Activated T-helper 1 cell treated with anti-CD3 and anti-CD28 coated beads, Interleukin-12 subunit alpha, Interleukin-12 subunit beta, Interleukin-2, Interleukin-4 antibody, amounts not matched to agents 30 ng/mL and 10 ng/mL and 1 ng/mL, durations not matched to agents 14 hours and 24 hours and 36 hours (primary cell): ENCODE data around the gene CA9. TPM values are rescaled to one million over a fixed set of nuclear protein-coding genes. Genes with fewer than 3 reads are reported as not detected.
"Not testable (repeated sequence)": the region's sequence is repeated elsewhere in the genome, so short reads cannot be mapped to it uniquely, and the experiment has no call there.

Source experiments
- DNase-seq: peaks from one replicate; pipeline ENCODE4 v3.0.0; 2021; ENCODE audit warnings: low spot score
- H3K27ac Mint-ChIP-seq: one replicate; pipeline ENCODE4 v1.8.0; 2021; ENCODE audit warnings: mild to moderate bottlenecking, mixed read lengths
- H3K27me3 Mint-ChIP-seq: one replicate; pipeline ENCODE4 v1.8.0; 2022; ENCODE audit warnings: mild to moderate bottlenecking, moderate library complexity, mixed read lengths; ENCODE audit not compliant: insufficient read depth
- H3K36me3 Mint-ChIP-seq: one replicate; pipeline ENCODE4 v1.8.0; 2021; ENCODE audit warnings: low read depth, mixed read lengths
- H3K4me1 Mint-ChIP-seq: one replicate; pipeline ENCODE4 v1.8.0; 2021; ENCODE audit warnings: low read depth, mixed read lengths
- H3K4me3 Mint-ChIP-seq: one replicate; pipeline ENCODE4 v1.8.0; 2021; ENCODE audit warnings: mild to moderate bottlenecking, moderate library complexity, mixed read lengths
- H3K9me3 Mint-ChIP-seq: one replicate; pipeline ENCODE4 v1.8.0; 2021; ENCODE audit warnings: mixed read lengths
- intact Hi-C: fragments of 100-400 bp; cut with micrococcal nuclease; formaldehyde crosslinking; loops from one replicate; pipeline ENCODE4 v1.15.1; 2024
- total RNA-seq: library from RNA; stranded (reverse); gene quantifications from 2 replicates; pipeline ENCODE4 v1.2.3, GENCODE V29; 2022

The CA9 gene
- total RNA-seq, 1 donor from 2014 or later: not detected

- H3K4me3 Mint-ChIP-seq, H3K27ac Mint-ChIP-seq, H3K9me3 Mint-ChIP-seq, DNase-seq, H3K27me3 Mint-ChIP-seq, intact Hi-C loops: not testable (repeated sequence)
- H3K36me3 Mint-ChIP-seq: peaks cover 33% of the 10 kb centered on the region
- peaks cover 58% of the 10 kb centered on the region for H3K4me1 Mint-ChIP-seq
Observed at GRCh38 chr9:35641478-35641877, 32.2 kb upstream of the CA9 start.

DNA sequence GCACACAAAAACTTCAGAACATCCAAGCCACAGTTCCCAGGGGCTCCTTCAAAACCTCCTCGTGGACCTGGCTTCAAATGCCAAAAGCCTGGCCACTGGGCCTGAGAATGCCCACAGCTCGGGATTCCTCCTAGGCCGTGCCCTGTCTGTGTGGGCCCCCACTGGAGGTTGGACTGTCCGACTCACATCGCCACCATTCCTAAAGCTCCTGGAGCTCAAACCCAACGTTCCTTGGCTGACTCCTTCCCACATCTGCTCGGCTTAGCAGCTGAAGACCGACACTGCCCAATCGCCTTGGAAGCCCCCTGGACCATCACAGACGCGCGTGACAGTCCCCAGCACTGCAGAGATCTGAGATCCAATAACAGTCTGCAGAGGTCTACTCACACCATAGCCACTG lies 30.7 kb upstream of the CA9 start:
- Mint-ChIP-seq H3K4me1 (peaks cover 54% of the 10 kb centered on the region), H3K9me3 (peaks cover 6% of the 10 kb centered on the region), H3K27ac (no peak overlapping the region), H3K4me3 (no peak overlapping the region), H3K27me3 (peaks cover 1% of the 10 kb centered on the region), H3K36me3 (peaks cover 33% of the 10 kb centered on the region)
- intact Hi-C loops: no loop called here
- DNase-seq: no peak

DNA sequence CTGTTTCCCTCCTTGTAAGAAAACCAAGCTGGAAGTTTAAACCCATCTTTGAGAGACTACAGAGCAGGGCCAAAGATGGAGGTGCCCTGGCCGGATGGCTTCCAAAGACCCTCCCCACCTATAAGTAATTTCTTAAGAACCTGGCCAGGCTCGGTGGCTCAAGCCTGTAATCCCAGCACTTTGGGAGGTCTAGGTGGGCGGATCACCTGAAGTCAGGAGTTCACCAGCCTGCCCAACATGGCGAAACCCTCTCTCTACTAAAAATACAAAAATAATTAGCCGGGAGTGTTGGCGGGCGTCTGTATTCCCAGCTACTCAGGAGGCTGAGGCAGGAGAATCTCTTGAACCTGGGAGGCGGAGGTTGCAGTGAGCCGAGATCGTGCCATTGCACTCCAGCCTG lies 28.0 kb upstream of the CA9 start:
- H3K36me3 Mint-ChIP-seq: peaks cover 30% of the 10 kb centered on the region
- not testable (repeated sequence) for H3K27me3 Mint-ChIP-seq, DNase-seq, H3K9me3 Mint-ChIP-seq
- peak overlapping the region; percentile 93 for H3K27ac Mint-ChIP-seq
- peaks cover 50% of the 10 kb centered on the region for H3K4me1 Mint-ChIP-seq
- intact Hi-C loops: loop anchor here (1.0 to 5.0 kb wide), 10 partner anchors 19 to 658 kb away; partner anchors contain the start of genes ARHGEF39, CREB3, DNAJB5 and FAM221B
- peak overlapping the region; percentile 92 for H3K4me3 Mint-ChIP-seq

DNA sequence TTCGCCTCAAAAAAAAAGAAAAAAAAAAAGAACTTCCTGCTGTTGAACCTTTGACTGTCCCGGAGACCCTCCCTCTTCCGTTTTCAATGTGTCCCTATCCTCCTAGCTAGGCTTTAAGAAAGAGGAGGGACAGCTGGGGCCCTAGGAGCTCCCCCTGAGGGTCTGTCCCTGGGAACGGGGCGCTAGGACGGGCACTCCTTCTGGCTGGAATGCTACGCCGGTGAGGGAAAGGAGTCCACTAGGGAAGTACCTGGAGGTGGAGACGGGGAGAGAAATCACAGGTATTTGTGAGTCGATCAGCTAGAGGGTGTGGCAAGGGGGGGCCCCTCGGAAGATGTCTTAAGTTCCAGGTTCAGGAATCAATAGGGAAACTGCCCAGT lies 27.6 kb upstream of the CA9 start:
- peaks cover 1% of the 10 kb centered on the region for H3K27me3 Mint-ChIP-seq
- intact Hi-C loops: loop anchor here (1.0 to 5.0 kb wide), 10 partner anchors 19 to 659 kb away; partner anchors contain the start of genes ARHGEF39, CREB3, DNAJB5 and FAM221B

DNA sequence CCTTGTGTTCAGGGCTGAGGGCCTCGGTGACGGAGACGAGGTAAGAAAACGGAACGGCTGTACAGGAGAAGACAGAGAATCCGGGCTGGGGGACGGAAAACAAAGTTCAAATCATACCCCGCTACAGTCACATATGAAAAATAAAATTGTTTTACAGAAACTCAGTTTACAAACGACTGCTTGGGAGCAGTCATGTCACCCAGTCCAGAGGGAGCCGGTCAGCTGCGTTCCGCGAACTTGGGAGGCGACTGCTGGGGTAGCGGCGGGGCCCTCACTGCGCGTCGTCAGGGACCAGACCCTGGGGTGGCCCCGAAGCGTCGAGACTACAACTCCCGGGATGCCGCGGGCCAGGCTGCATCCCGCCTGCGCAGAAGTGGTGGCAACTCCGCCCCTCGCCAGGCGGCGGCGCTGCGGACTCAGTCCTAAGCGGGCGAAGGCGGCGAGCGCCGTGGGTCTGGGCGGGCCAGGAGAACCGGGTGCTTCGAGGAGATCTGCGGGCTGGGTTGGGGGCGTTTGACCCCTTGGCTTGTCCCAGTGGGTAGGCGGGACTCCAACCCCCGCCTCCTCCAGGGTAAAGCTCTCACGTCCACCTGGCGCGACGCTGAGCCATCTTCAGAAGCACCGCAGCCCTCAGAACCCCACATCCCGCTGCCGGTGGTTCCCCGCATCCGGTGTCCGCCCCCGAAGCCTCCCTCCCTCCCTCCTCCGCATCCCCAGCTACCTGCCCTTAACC lies 27.0 kb upstream of the CA9 start:
- DNase-seq: peak; percentile 91
- H3K4me3 Mint-ChIP-seq: peak overlapping the region; percentile 92
- peaks cover 20% of the 10 kb centered on the region for H3K36me3 Mint-ChIP-seq
- H3K4me1 Mint-ChIP-seq: peaks cover 49% of the 10 kb centered on the region
- peaks cover 1% of the 10 kb centered on the region for H3K27me3 Mint-ChIP-seq
- H3K9me3 Mint-ChIP-seq: no peaks in the 10 kb centered on the region
- peak overlapping the region; percentile 93 for H3K27ac Mint-ChIP-seq
- intact Hi-C loops: loop anchor here (1.0 to 5.0 kb wide), 11 partner anchors 7 to 659 kb away; partner anchors contain the start of genes ARHGEF39, CREB3, DNAJB5 and FAM221B

More for the DNA sequence above, 27.6 kb upstream of the CA9 start:
- Mint-ChIP-seq H3K36me3 (peaks cover 25% of the 10 kb centered on the region), H3K9me3 (no peaks in the 10 kb centered on the region), H3K4me3 (peak overlapping the region; percentile 92), H3K27ac (peak overlapping the region; percentile 93), H3K4me1 (peaks cover 50% of the 10 kb centered on the region)
- DNase-seq: no peak

DNA sequence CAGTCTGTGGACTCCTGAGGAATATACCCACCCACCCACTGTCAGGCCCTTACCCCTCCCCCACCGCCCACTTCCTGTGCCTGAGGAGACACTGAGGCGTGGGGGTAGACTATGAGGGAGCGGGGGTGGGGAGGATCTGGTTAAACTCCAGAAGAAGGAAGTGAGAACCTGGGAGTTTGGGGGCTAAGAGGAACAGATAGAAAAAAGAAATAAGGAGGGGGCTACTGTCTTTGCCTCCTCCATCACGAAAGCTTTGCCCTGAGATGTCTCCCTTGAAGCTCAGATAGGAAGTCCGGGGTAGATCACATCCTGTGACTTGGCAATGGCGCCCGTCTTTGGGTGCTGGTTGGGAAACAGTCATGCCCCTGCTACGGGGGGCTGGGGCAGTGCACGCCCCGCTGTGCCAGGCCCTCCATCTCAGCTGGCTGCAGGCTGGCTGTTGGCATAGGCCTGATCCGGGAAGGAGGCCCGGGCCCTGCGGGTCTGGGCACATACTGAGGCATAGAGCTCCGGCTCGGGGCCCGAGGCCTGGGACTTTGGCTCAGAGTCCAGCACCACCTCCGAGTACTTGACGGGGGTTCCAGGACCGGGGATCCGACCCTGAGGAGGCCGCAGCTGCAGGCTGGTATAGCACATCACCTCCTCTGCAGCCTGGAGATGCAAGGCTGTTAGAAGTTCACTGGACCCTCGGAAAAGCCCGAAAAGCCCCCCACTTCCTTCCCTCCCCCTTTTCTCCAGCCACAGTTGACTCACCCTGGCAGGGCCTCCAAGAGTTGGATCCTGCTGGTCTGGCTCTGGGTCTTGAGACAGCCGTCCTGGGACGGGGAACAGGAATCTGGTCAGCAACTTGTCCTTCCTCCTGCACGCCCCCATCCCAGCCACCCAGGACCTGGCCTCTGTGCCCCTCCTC lies 24.0 kb upstream of the CA9 start:
- peaks cover 1% of the 10 kb centered on the region for H3K27me3 Mint-ChIP-seq
- H3K27ac Mint-ChIP-seq: peak overlapping the region; percentile 89
- no peak for DNase-seq
- peak overlapping the region; percentile 88 for H3K4me3 Mint-ChIP-seq
- intact Hi-C loops: loop anchor here (1.0 to 5.0 kb wide), 3 partner anchors 8 to 662 kb away; partner anchors contain the start of genes DNAJB5 and VCP
- H3K9me3 Mint-ChIP-seq: no peaks in the 10 kb centered on the region
- peaks cover 50% of the 10 kb centered on the region for H3K4me1 Mint-ChIP-seq
- H3K36me3 Mint-ChIP-seq: peaks cover 8% of the 10 kb centered on the region

GRCh38 chr9:35650341-35651158 lies 23.2 kb upstream of the CA9 start, which contains the start of gene SIT1:
Gene SIT1, minus strand, starts transcription at chr9:35650931. Its CDS starts 78 bp downstream, at chr9:35650853.
- Mint-ChIP-seq H3K9me3 (no peaks in the 10 kb centered on the region), H3K4me1 (peaks cover 48% of the 10 kb centered on the region), H3K27ac (peak within 1 kb of the TSS; percentile 89), H3K36me3 (peaks cover 8% of the 10 kb centered on the region), H3K27me3 (peaks cover 1% of the 10 kb centered on the region), H3K4me3 (peak within 1 kb of the TSS; percentile 88)
- intact Hi-C loops: no loop called here
- DNase-seq: no peak

- no peaks in the 10 kb centered on the region for H3K27me3 Mint-ChIP-seq
- intact Hi-C loops: no loop called here
- peak overlapping the region; percentile 88 for H3K4me3 Mint-ChIP-seq
- DNase-seq: no peak
- H3K27ac Mint-ChIP-seq: peak overlapping the region; percentile 42
- no peaks in the 10 kb centered on the region for H3K9me3 Mint-ChIP-seq
- peaks cover 54% of the 10 kb centered on the region for H3K4me1 Mint-ChIP-seq
- peaks cover 8% of the 10 kb centered on the region for H3K36me3 Mint-ChIP-seq
Observed at GRCh38 chr9:35651956-35652828, 21.5 kb upstream of the CA9 start.

DNA sequence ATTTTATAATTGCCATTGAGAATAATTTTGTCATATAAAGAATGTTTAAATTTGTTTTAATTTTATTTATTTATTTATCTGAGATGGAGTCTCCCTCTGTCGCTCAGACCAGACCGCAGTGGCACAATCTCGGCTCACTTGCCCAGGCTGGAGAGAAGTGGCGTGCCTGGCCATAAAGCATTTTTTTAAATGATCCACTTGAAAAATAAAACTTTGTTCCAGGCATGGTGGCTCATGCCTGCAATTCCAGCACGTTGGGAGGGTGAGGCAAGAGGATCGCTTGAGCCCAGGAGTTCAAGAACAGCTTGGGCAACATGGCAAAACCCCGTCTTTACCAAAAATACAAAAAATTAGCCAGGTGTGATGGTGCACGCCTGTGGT lies 20.9 kb upstream of the CA9 start:
- Mint-ChIP-seq H3K27ac (no peak overlapping the region), H3K9me3 (no peaks in the 10 kb centered on the region), H3K36me3 (peaks cover 8% of the 10 kb centered on the region), H3K4me3 (no peak overlapping the region), H3K27me3 (peaks cover under 1% of the 10 kb centered on the region), H3K4me1 (peaks cover 54% of the 10 kb centered on the region)
- DNase-seq: no peak
- intact Hi-C loops: no loop called here

GRCh38 chr9:35653611-35654010 lies 20.1 kb upstream of the CA9 start:
- peaks cover 6% of the 10 kb centered on the region for H3K36me3 Mint-ChIP-seq
- no peak for DNase-seq
- no peak overlapping the region for H3K4me3 Mint-ChIP-seq
- H3K4me1 Mint-ChIP-seq: peaks cover 49% of the 10 kb centered on the region
- no peak overlapping the region for H3K27ac Mint-ChIP-seq
- peaks cover 2% of the 10 kb centered on the region for H3K27me3 Mint-ChIP-seq
- H3K9me3 Mint-ChIP-seq: no peaks in the 10 kb centered on the region
- intact Hi-C loops: no loop called here

- no peak for DNase-seq
- peak overlapping the region; percentile 84 for H3K4me3 Mint-ChIP-seq
- intact Hi-C loops: no loop called here
- H3K9me3 Mint-ChIP-seq: no peaks in the 10 kb centered on the region
- H3K27ac Mint-ChIP-seq: peak overlapping the region; percentile 99
- H3K36me3 Mint-ChIP-seq: peaks cover 18% of the 10 kb centered on the region
- peaks cover 57% of the 10 kb centered on the region for H3K4me1 Mint-ChIP-seq
- peaks cover 2% of the 10 kb centered on the region for H3K27me3 Mint-ChIP-seq
Observed at GRCh38 chr9:35656348-35656747, 17.4 kb upstream of the CA9 start.
